Lower lobe of right lung (tissue), 2 donors: Measurements from ENCODE around the gene CCL28. TPM values are rescaled to one million over a fixed set of nuclear protein-coding genes. Genes with fewer than 3 reads are reported as not detected.

Source experiments
- ATAC-seq, 2 donors: fragments of 200-7000 bp; cut with Tn5 transposase; one replicate each; pipeline ENCODE4 v1.9.1; 2020 to 2022; ENCODE audit warnings: mild to moderate bottlenecking in 2 of 2, moderate library complexity in 2 of 2
- DNase-seq: peaks from one replicate; pipeline ENCODE4 v3.0.0-alpha.2; 2020
- H3K27ac ChIP-seq: fragments of 200-600 bp; one replicate; pipeline ENCODE4 v1.8.0; 2022
- H3K27me3 ChIP-seq: fragments of 200-600 bp; one replicate; pipeline ENCODE4 v1.8.0; 2022; ENCODE audit warnings: low read depth
- H3K36me3 ChIP-seq: fragments of 200-600 bp; one replicate; pipeline ENCODE4 v1.8.0; 2022; ENCODE audit warnings: mild to moderate bottlenecking
- H3K4me1 ChIP-seq: fragments of 200-600 bp; one replicate; pipeline ENCODE4 v1.8.0; 2022
- H3K4me3 ChIP-seq: fragments of 200-600 bp; one replicate; pipeline ENCODE4 v1.8.0; 2022; ENCODE audit warnings: mild to moderate bottlenecking
- H3K9me3 ChIP-seq: fragments of 200-600 bp; one replicate; pipeline ENCODE4 v1.8.0; 2022
- CTCF ChIP-seq: fragments of 200-600 bp; IDR thresholded peaks from one replicate; pipeline ENCODE4 v1.8.0; 2022; ENCODE audit warnings: antibody characterized with exemption, mild to moderate bottlenecking
- intact Hi-C: fragments of 100-400 bp; cut with DNase I; formaldehyde crosslinking; loops from one replicate; pipeline ENCODE4 v1.11.0; 2022
- total RNA-seq: library from RNA; stranded (reverse); fragmentation: NEBNext Ultra II Directional; extraction: Animal tissue kit (Norgen Biotek cat#: 25700); gene quantifications from one replicate; pipeline ENCODE4 v1.2.1, GENCODE V29; 2021
- donor health status: DM: no; HTN: yes; CAD: no; lungs with severe emphysema.

The CCL28 gene
- total RNA-seq, 1 donor from 2014 or later = 7.7 TPM

- H3K27ac ChIP-seq = no peak overlapping the region
- H3K27me3 ChIP-seq = no peaks in the 10 kb centered on the region
- H3K4me3 ChIP-seq = no peak overlapping the region
- no peaks in the 10 kb centered on the region for H3K36me3 ChIP-seq
- intact Hi-C loops = no loop called here
- ATAC-seq (no peak), DNase-seq (no peak)
- no peak for TF ChIP-seq CTCF
- H3K9me3 ChIP-seq = peaks cover 3% of the 10 kb centered on the region
- no peaks in the 10 kb centered on the region for H3K4me1 ChIP-seq
Observed at GRCh38 chr5:43354774-43355173, 57.4 kb downstream of the CCL28 start.

- Histone ChIP-seq H3K27me3 (no peaks in the 10 kb centered on the region), H3K27ac (no peak overlapping the region), H3K9me3 (no peaks in the 10 kb centered on the region), H3K36me3 (no peaks in the 10 kb centered on the region), H3K4me1 (no peaks in the 10 kb centered on the region), H3K4me3 (no peak overlapping the region)
- intact Hi-C loops = no loop called here
- TF ChIP-seq CTCF = no peak
- DNase-seq = no peak
- no peak for ATAC-seq
Observed at GRCh38 chr5:43353668-43354067, 58.5 kb downstream of the CCL28 start.

DNA sequence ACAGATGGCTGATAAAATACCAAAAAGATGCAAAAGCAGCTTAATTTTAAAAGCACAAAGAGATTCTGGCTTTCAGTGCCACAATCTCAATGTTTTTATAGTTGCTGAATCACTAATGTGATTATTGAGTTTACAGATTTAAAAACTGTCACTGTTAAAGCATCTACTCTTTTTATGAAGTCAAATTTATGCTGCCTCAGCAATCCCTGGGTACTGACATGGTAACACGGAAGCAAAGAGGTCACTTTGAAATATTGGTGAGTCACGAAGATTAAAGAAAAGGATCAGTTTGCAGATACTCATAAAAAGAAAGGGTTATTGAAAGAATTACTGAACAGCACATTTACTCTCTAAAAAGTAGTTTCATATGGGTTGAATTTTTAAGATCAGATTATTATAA lies 59.3 kb downstream of the CCL28 start:
- H3K9me3 ChIP-seq = no peaks in the 10 kb centered on the region
- no peak for DNase-seq
- H3K27ac ChIP-seq = no peak overlapping the region
- intact Hi-C loops = no loop called here
- H3K4me3 ChIP-seq = no peak overlapping the region
- no peak for ATAC-seq
- H3K36me3 ChIP-seq = no peaks in the 10 kb centered on the region
- TF ChIP-seq CTCF = no peak
- no peaks in the 10 kb centered on the region for H3K27me3 ChIP-seq
- H3K4me1 ChIP-seq = no peaks in the 10 kb centered on the region

DNA sequence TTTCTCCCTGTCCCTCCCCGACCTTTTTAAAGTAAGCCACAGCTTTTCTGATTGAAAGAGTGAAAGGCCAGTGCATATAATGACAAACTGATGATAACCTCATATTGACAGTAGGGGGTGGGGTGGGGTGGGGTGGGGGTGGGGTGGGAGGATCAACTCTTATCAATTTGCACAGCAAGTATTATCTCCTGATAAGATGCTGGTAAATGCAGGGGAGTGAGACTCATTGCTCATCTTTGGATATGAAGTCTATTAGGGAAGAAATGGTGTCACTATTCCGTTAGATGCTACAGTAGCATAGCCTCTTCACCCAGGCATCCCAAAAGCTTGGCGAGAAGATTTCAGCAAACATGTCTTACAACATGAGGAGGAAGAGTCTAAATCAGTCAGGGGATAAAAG lies 60.1 kb downstream of the CCL28 start:
- intact Hi-C loops = no loop called here

GRCh38 chr5:43348861-43349363 lies 63.3 kb downstream of the CCL28 start:
- H3K27me3 ChIP-seq = no peaks in the 10 kb centered on the region
- H3K4me3 ChIP-seq = no peak overlapping the region
- no peaks in the 10 kb centered on the region for H3K9me3 ChIP-seq
- ATAC-seq (no peak), DNase-seq (no peak)
- no peak for TF ChIP-seq CTCF
- intact Hi-C loops = no loop called here
- no peaks in the 10 kb centered on the region for H3K4me1 ChIP-seq
- no peak overlapping the region for H3K27ac ChIP-seq
- H3K36me3 ChIP-seq = no peaks in the 10 kb centered on the region

More for the DNA sequence above, 60.1 kb downstream of the CCL28 start:
- no peak for ATAC-seq
- H3K4me3 ChIP-seq = no peak overlapping the region
- H3K36me3 ChIP-seq = no peaks in the 10 kb centered on the region
- no peaks in the 10 kb centered on the region for H3K9me3 ChIP-seq
- H3K27me3 ChIP-seq = no peaks in the 10 kb centered on the region
- no peak overlapping the region for H3K27ac ChIP-seq
- H3K4me1 ChIP-seq = no peaks in the 10 kb centered on the region
- DNase-seq = no peak
- TF ChIP-seq CTCF = no peak

- DNase-seq = no peak
- Histone ChIP-seq H3K27me3 (no peaks in the 10 kb centered on the region), H3K36me3 (no peaks in the 10 kb centered on the region), H3K27ac (no peak overlapping the region), H3K4me1 (no peaks in the 10 kb centered on the region), H3K9me3 (no peaks in the 10 kb centered on the region), H3K4me3 (no peak overlapping the region)
- intact Hi-C loops = no loop called here
- TF ChIP-seq CTCF = no peak
- ATAC-seq = no peak
Observed at GRCh38 chr5:43348207-43348606, 64.0 kb downstream of the CCL28 start.
